Adrenal gland (tissue), 12 donors: ENCODE results near the gene FHIT. TPM values are rescaled to one million over a fixed set of nuclear protein-coding genes. Genes with fewer than 3 reads are reported as not detected.
A peak's percentile ranks its signal among the peaks of the same experiment; 100 is the strongest.

ENCODE experiments used
- DNase-seq, 7 donors: peaks; one replicate each; pipeline ENCODE4 v3.0.0-alpha.2; 2019 to 2020
- H3K27ac ChIP-seq, 5 donors: fragments of 200-600 bp; sonication (generic) in 4 of 5; 1 replicate in 3 of 5; 2 replicates in 2 of 5; pipeline versions ENCODE4 v1.5.1 to v1.8.0; 2016 to 2020; ENCODE audit warnings: mild to moderate bottlenecking in 1 of 5
- H3K27me3 ChIP-seq: fragments of 200-600 bp; 2 replicates; pipeline ENCODE4 v1.8.0; 2021
- H3K36me3 ChIP-seq, 2 donors: fragments of 200-600 bp; replicated peaks in 1 of 2; 1 replicate in 1 of 2; 2 replicates in 1 of 2; pipeline versions ENCODE4 v1.5.1 to v1.8.0; 2018 to 2022
- H3K4me1 ChIP-seq, 2 donors: fragments of 200-600 bp; replicated peaks in 1 of 2; 1 replicate in 1 of 2; 2 replicates in 1 of 2; pipeline versions ENCODE4 v1.5.1 to v1.8.0; 2018 to 2021
- H3K4me3 ChIP-seq, 4 donors: fragments of 200-600 bp; sonication (generic) in 3 of 4; one replicate each; pipeline ENCODE4 v1.5.1; 2016 to 2018
- H3K9me3 ChIP-seq, 3 donors: fragments of 200-600 bp; sonication (generic) in 1 of 3; replicated peaks in 1 of 3; 1 replicate in 2 of 3; 2 replicates in 1 of 3; pipeline versions ENCODE4 v1.5.1 to v1.8.0; 2016 to 2021
- POLR2A ChIP-seq, 2 donors: fragments of 450-650 bp; IDR thresholded peaks; one replicate each; pipeline ENCODE4 v1.6.1; 2017; ENCODE audit warnings: antibody characterized with exemption in 2 of 2, mild to moderate bottlenecking in 2 of 2, moderate library complexity in 1 of 2
- WGBS, 4 donors: extraction: QIAGEN DNeasy Blood & Tissue Kit in 2 of 4; methylation state at CpG; one replicate each; pipeline versions ENCODE4 v1.1.5 to v1.1.7; 2013 to 2017; 5-methylcytosine and 5-hydroxymethylcytosine counted together
- intact Hi-C, 2 donors: fragments of 100-400 bp; cut with DNase I; formaldehyde crosslinking; loops; one replicate each; pipeline versions ENCODE4 v1.14.1 to v1.15.0; 2022 to 2023
- polyA plus RNA-seq, 3 donors: library from polyadenylated mRNA; stranded (reverse); fragments of 200-250 nt in 2 of 3; fragments of 350-450 nt in 1 of 3; fragmentation: Illumina TruSeq in 1 of 3; extraction: RNeasy Lipid Tissue Mini Kit (QIAGEN cat#74804) in 1 of 3; gene quantifications; one replicate each; pipeline ENCODE4 v1.2.3, GENCODE V29; 2013 to 2014
- total RNA-seq, 9 donors: library from RNA; depleted of rRNA in 4 of 9; stranded (reverse); fragments of >200 nt in 4 of 9; fragments of 120-200 nt in 1 of 9; fragmentation: NEBNext Ultra II Directional in 1 of 9; extraction: Animal tissue kit (Norgen Biotek cat#: 25700) in 1 of 9; gene quantifications; one replicate each; pipeline versions ENCODE4 v1.1.0 to v1.2.4, GENCODE V29; 2013 to 2023
- TF ChIP-seq, protein P1 (sequence below), 6 experiments: fragments of 450-650 bp in 4 of 6; fragments of 200-600 bp in 2 of 6; sonication (generic) in 1 of 6; IDR thresholded peaks; 1 replicate in 5 of 6; 2 replicates in 1 of 6; pipeline versions ENCODE4 v1.5.1 to v1.8.0; 2016 to 2021; ENCODE audit warnings: antibody characterized with exemption in 6 of 6, mild to moderate bottlenecking in 2 of 6, moderate library complexity in 1 of 6
- donor health status: healthy with polysubstance abuse.
- donor health status: Bipolar disorder and iron deficiency.
- donor health status: DM: yes; HTN: yes; CAD: no.
- donor health status: DM: no; HTN: no; CAD: no.
- donor health status: DM: no; HTN: no; CAD: no.
- donor health status: DM: yes; HTN: yes; CAD: no.

The FHIT gene
- total and polyA plus RNA-seq, 12 donors = 14.1 to 43.9 (median 28.8) TPM

DNA sequence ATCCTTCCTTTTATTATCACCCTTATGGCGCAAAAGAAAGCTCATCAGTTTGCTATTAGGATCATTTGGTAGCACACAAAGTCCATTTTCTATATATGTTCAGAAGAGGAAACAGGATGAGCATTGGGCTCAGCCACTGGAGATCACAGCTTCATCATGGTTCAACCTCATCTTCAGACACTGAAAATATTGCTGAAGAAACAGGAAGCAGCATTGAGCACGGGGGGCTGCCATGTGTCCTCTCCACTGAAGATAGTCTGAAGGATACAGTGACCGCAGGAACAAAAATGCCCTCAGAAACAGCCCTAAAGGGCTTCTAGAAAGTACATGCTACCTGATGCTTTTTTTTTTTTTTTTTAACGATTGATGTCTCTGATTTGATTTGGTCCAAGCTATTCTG, 1366.2 kb downstream of the FHIT start:
- Histone ChIP-seq H3K9me3 (no peaks in the 10 kb centered on the region), H3K4me1 (no peaks in the 10 kb centered on the region), H3K36me3 (no peaks in the 10 kb centered on the region), H3K27me3 (no peaks in the 10 kb centered on the region), H3K4me3 (no peak overlapping the region), H3K27ac (no peak overlapping the region)
- peak in 3 of 7 donors; percentile 14 to 45 (median 21) for DNase-seq
- intact Hi-C loops = no loop called here
- WGBS, 4 donors = 72 to 88% (median 82%) methylated on average over 4 of the region's 4 CpGs
- no peak for TF ChIP-seq POLR2A (IDR thresholded peaks at IDR 0.05)
- TF ChIP-seq, protein P1, sequence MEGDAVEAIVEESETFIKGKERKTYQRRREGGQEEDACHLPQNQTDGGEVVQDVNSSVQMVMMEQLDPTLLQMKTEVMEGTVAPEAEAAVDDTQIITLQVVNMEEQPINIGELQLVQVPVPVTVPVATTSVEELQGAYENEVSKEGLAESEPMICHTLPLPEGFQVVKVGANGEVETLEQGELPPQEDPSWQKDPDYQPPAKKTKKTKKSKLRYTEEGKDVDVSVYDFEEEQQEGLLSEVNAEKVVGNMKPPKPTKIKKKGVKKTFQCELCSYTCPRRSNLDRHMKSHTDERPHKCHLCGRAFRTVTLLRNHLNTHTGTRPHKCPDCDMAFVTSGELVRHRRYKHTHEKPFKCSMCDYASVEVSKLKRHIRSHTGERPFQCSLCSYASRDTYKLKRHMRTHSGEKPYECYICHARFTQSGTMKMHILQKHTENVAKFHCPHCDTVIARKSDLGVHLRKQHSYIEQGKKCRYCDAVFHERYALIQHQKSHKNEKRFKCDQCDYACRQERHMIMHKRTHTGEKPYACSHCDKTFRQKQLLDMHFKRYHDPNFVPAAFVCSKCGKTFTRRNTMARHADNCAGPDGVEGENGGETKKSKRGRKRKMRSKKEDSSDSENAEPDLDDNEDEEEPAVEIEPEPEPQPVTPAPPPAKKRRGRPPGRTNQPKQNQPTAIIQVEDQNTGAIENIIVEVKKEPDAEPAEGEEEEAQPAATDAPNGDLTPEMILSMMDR (IDR thresholded peaks at IDR 0.05) = no peak

DNA sequence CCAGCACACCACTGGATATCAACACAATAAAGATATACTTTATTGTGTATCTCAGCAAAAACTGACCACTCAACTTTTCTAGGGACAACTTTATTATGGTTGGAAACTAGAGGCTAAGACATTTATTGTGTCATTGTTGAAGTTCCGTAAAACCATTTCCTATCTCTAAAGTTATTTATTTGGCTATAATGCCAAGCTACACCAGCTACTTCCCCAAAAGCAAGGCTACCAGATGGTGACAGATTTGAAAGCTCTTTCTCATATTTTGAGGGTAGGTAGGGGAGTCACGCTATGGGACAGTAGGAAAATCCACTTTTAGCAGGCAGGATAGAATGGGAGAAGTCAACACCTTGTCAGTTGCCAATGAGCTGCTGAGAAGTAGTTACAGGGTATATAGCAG, 1366.8 kb downstream of the FHIT start:
- DNase-seq = no peak
- WGBS, 4 donors = 68 to 80% (median 75%) methylated on average over 2 of the region's 2 CpGs
- Histone ChIP-seq H3K36me3 (no peaks in the 10 kb centered on the region), H3K4me3 (no peak overlapping the region), H3K27me3 (no peaks in the 10 kb centered on the region), H3K27ac (no peak overlapping the region), H3K9me3 (no peaks in the 10 kb centered on the region), H3K4me1 (no peaks in the 10 kb centered on the region)
- no peak for TF ChIP-seq POLR2A (IDR thresholded peaks at IDR 0.05)
- TF ChIP-seq, protein P1 (IDR thresholded peaks at IDR 0.05) = no peak
- intact Hi-C loops = no loop called here

DNA sequence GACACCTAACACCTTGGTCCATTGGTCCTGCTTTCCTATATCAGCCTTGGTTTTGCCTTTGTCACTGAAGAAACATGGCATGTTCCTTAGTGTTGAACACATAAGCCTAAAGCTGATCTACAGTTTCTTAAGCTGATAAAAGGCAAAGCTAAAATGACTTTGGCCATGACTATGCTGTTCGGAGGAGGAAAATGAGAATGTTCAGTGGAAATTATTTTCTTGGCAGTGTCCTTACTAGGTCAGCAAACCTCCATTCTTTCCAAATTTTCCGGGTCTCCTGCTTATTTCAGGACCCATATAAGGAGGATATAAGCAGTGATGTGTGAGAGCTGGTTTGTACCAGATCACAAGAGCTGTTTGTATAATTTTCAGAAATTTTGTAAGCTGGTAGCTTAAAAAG, 1368.5 kb downstream of the FHIT start:
- no peak overlapping the region for H3K4me3 ChIP-seq
- no peak for DNase-seq
- H3K36me3 ChIP-seq = no peaks in the 10 kb centered on the region
- no peaks in the 10 kb centered on the region for H3K9me3 ChIP-seq
- intact Hi-C loops = no loop called here
- no peaks in the 10 kb centered on the region for H3K4me1 ChIP-seq
- H3K27ac ChIP-seq = no peak overlapping the region
- no peak for TF ChIP-seq POLR2A (IDR thresholded peaks at IDR 0.05)
- TF ChIP-seq, protein P1 (IDR thresholded peaks at IDR 0.05) = no peak
- no peaks in the 10 kb centered on the region for H3K27me3 ChIP-seq
- WGBS, 4 donors = 74 to 85% (median 81%) methylated on average over 2 of the region's 2 CpGs

DNA sequence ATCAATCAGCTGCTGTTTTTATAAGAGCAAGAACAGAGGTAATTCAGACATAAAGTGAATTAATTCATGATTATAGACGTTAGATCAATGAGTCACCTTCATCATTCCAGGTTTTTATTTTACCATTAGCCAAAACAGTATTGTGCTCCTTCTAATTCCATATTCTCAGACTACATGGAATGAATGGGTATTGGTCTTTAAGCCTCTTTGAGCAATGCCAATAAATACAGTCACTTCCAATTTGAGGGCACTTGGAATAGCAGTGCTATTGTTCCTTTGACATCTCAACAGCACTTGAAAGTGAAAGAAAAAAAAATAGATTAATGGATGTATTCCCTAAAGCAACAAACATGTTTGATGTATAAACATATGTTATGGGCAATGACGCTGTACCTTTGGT, 1370.5 kb downstream of the FHIT start:
- no peak for DNase-seq
- Histone ChIP-seq H3K27ac (no peak overlapping the region), H3K9me3 (no peaks in the 10 kb centered on the region), H3K4me1 (no peaks in the 10 kb centered on the region), H3K36me3 (no peaks in the 10 kb centered on the region), H3K27me3 (no peaks in the 10 kb centered on the region), H3K4me3 (no peak overlapping the region)
- intact Hi-C loops = no loop called here
- TF ChIP-seq POLR2A (IDR thresholded peaks at IDR 0.05) = no peak
- TF ChIP-seq, protein P1 (IDR thresholded peaks at IDR 0.05) = no peak
- WGBS, 4 donors = 70 to 89% (median 82%) methylated on average over 2 of the region's 2 CpGs
